ENCODE measurements around the gene CACNG6.
A peak's percentile ranks its signal among the peaks of the same experiment; 100 is the strongest.

CACNG6 gene

GRCh38 chr19:54002495-54003315 is 11.3 kb downstream of the CACNG6 start:
- H3K4me3 ChIP-seq (ENCODE audit: low read length): no peak overlapping the region
- peaks cover 24% of the 10 kb centered on the region for H3K27me3 ChIP-seq (ENCODE audit: insufficient read depth, low read length)
- no peaks in the 10 kb centered on the region for H3K9me3 ChIP-seq (ENCODE audit: insufficient read depth, low read depth, low read length)
- peaks cover 4% of the 10 kb centered on the region; the same call in 1 of the 2 replicates for H3K4me1 ChIP-seq (ENCODE audit: insufficient read depth, low read length)
- H3K36me3 ChIP-seq (ENCODE audit: insufficient read depth, low read length): no peaks in the 10 kb centered on the region
- H3K27ac ChIP-seq (ENCODE audit: low read depth, low read length): no peak overlapping the region
- WGBS: 89% methylated on average over 8 of the region's 10 CpGs
- no peak overlapping the region for H3K9ac ChIP-seq (ENCODE audit: low read depth, low read length)

- no peak overlapping the region for H3K9ac ChIP-seq (ENCODE audit: low read depth, low read length)
- WGBS: 91% methylated on average over 7 of the region's 8 CpGs
These were observed 18.0 kb downstream of the CACNG6 start for GRCh38 chr19:54009440-54009839.

GRCh38 chr19:54010474-54010873 is 19.0 kb downstream of the CACNG6 start:
- H3K4me1 ChIP-seq (ENCODE audit: insufficient read depth, low read length): 0 out of 2 replicates have a peak, but pooled peaks cover 5% of the 10 kb centered on the region
- no peak overlapping the region for H3K4me3 ChIP-seq (ENCODE audit: low read length)
- over 99% methylated on average over 6 of the region's 6 CpGs for WGBS
- H3K36me3 ChIP-seq (ENCODE audit: insufficient read depth, low read length): no peaks in the 10 kb centered on the region
- H3K27ac ChIP-seq (ENCODE audit: low read depth, low read length): no peak overlapping the region
- no peaks in the 10 kb centered on the region; the same call in 1 of the 2 replicates for H3K27me3 ChIP-seq (ENCODE audit: insufficient read depth, low read length)
- no peaks in the 10 kb centered on the region for H3K9me3 ChIP-seq (ENCODE audit: insufficient read depth, low read depth, low read length)
- no peak overlapping the region for H3K9ac ChIP-seq (ENCODE audit: low read depth, low read length)

More at GRCh38 chr19:54009440-54009839, 18.0 kb downstream of the CACNG6 start:
- Histone ChIP-seq H3K9me3 (ENCODE audit: insufficient read depth, low read depth, low read length) (no peaks in the 10 kb centered on the region), H3K4me1 (ENCODE audit: insufficient read depth, low read length) (0 out of 2 replicates have a peak, but pooled peaks cover 5% of the 10 kb centered on the region), H3K27ac (ENCODE audit: low read depth, low read length) (no peak overlapping the region), H3K36me3 (ENCODE audit: insufficient read depth, low read length) (no peaks in the 10 kb centered on the region), H3K4me3 (ENCODE audit: low read length) (no peak overlapping the region), H3K27me3 (ENCODE audit: insufficient read depth, low read length) (no peaks in the 10 kb centered on the region; the same call in 1 of the 2 replicates)

DNA sequence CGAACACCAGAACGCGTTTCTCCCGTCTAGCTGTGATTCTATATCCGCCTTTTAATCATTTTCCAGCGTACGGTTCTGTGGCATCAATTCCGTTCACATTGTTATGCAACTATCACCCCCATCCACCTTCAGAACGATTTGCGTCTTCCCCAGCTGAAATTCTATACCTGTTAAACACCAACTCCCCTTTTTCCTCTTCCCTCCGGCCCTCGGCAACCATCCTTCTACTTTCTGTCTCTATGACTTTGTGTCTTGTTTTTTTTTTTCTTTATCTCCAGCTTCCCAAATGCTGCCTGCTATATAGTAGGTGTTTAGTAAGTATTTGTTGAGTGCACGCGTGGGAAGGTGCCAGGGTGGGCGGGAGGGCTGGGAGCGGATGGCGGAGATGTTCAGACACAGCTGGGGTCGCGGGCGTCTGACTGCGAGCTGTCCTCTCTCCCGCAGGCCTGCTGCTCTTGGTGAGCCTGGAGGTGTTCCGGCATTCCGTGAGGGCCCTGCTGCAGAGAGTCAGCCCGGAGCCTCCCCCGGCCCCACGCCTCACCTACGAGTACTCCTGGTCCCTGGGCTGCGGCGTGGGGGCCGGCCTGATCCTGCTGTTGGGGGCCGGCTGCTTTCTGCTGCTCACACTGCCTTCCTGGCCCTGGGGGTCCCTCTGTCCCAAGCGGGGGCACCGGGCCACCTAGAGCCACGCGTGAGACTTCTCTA is 20.2 kb downstream of the CACNG6 start:
- H3K4me3 ChIP-seq (ENCODE audit: low read length): peak overlapping the region; percentile 38
- no peak overlapping the region for H3K9ac ChIP-seq (ENCODE audit: low read depth, low read length)
- 0 out of 2 replicates have a peak, but pooled peaks cover 5% of the 10 kb centered on the region for H3K4me1 ChIP-seq (ENCODE audit: insufficient read depth, low read length)
- H3K27me3 ChIP-seq (ENCODE audit: insufficient read depth, low read length): no peaks in the 10 kb centered on the region; the same call in 1 of the 2 replicates
- H3K36me3 ChIP-seq (ENCODE audit: insufficient read depth, low read length): no peaks in the 10 kb centered on the region
- peak overlapping the region; percentile 61; the same call in 1 of the 2 replicates for H3K27ac ChIP-seq (ENCODE audit: low read depth, low read length)
- H3K9me3 ChIP-seq (ENCODE audit: insufficient read depth, low read depth, low read length): no peaks in the 10 kb centered on the region
- WGBS: 38% methylated on average over 36 of the region's 36 CpGs

DNA sequence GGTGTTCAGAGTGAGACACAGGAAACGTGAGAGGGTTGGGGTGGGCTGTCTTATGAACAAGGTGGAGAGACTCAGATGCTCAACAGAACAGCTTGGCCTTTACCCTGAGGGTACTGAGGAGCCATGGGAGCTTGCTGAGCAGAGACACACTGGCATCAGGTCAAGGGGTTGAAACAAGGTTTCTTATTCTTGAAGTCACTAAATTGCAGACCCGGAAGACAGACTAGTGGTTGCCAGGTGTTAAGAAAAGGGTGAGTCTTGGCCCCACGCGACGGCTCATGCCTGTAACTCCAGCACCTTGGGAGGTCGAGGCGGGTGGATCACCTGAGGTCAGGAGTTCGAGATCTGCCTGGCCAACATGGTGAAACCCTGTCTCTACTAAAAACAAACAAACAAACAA is 22.4 kb downstream of the CACNG6 start:
- H3K36me3 ChIP-seq (ENCODE audit: insufficient read depth, low read length): no peaks in the 10 kb centered on the region
- no peak overlapping the region for H3K4me3 ChIP-seq (ENCODE audit: low read length)
- 0 out of 2 replicates have a peak, but pooled peaks cover 5% of the 10 kb centered on the region for H3K4me1 ChIP-seq (ENCODE audit: insufficient read depth, low read length)
- H3K27ac ChIP-seq (ENCODE audit: low read depth, low read length): no peak overlapping the region
- 90% methylated on average over 8 of the region's 8 CpGs for WGBS
- H3K27me3 ChIP-seq (ENCODE audit: insufficient read depth, low read length): no peaks in the 10 kb centered on the region; the same call in 1 of the 2 replicates
- no peak overlapping the region for H3K9ac ChIP-seq (ENCODE audit: low read depth, low read length)
- no peaks in the 10 kb centered on the region for H3K9me3 ChIP-seq (ENCODE audit: insufficient read depth, low read depth, low read length)

- Histone ChIP-seq H3K4me1 (ENCODE audit: insufficient read depth, low read length) (peaks cover 9% of the 10 kb centered on the region; the same call in 1 of the 2 replicates), H3K9ac (ENCODE audit: low read depth, low read length) (no peak overlapping the region), H3K27me3 (ENCODE audit: insufficient read depth, low read length) (no peaks in the 10 kb centered on the region; the same call in 1 of the 2 replicates), H3K9me3 (ENCODE audit: insufficient read depth, low read depth, low read length) (no peaks in the 10 kb centered on the region), H3K27ac (ENCODE audit: low read depth, low read length) (no peak overlapping the region), H3K36me3 (ENCODE audit: insufficient read depth, low read length) (no peaks in the 10 kb centered on the region), H3K4me3 (ENCODE audit: low read length) (no peak overlapping the region)
- 79% methylated on average over 19 of the region's 19 CpGs for WGBS
These were observed 23.6 kb downstream of the CACNG6 start for GRCh38 chr19:54014920-54015560.

GRCh38 chr19:54017261-54017660 is 25.8 kb downstream of the CACNG6 start:
- H3K9me3 ChIP-seq (ENCODE audit: insufficient read depth, low read depth, low read length): no peaks in the 10 kb centered on the region
- H3K4me3 ChIP-seq (ENCODE audit: low read length): no peak overlapping the region
- H3K4me1 ChIP-seq (ENCODE audit: insufficient read depth, low read length): peaks cover 8% of the 10 kb centered on the region
- no peak overlapping the region for H3K27ac ChIP-seq (ENCODE audit: low read depth, low read length)
- no peaks in the 10 kb centered on the region for H3K36me3 ChIP-seq (ENCODE audit: insufficient read depth, low read length)
- WGBS: 92% methylated on average over 4 of the region's 4 CpGs
- no peak overlapping the region for H3K9ac ChIP-seq (ENCODE audit: low read depth, low read length)
- H3K27me3 ChIP-seq (ENCODE audit: insufficient read depth, low read length): no peaks in the 10 kb centered on the region; the same call in 1 of the 2 replicates

- WGBS: 85% methylated on average over 8 of the region's 8 CpGs
- Histone ChIP-seq H3K9me3 (ENCODE audit: insufficient read depth, low read depth, low read length) (no peaks in the 10 kb centered on the region), H3K4me1 (ENCODE audit: insufficient read depth, low read length) (peaks cover 8% of the 10 kb centered on the region), H3K27ac (ENCODE audit: low read depth, low read length) (no peak overlapping the region), H3K27me3 (ENCODE audit: insufficient read depth, low read length) (no peaks in the 10 kb centered on the region), H3K9ac (ENCODE audit: low read depth, low read length) (no peak overlapping the region), H3K4me3 (ENCODE audit: low read length) (no peak overlapping the region), H3K36me3 (ENCODE audit: insufficient read depth, low read length) (no peaks in the 10 kb centered on the region)
These were observed 29.9 kb downstream of the CACNG6 start for GRCh38 chr19:54021363-54021762.

DNA sequence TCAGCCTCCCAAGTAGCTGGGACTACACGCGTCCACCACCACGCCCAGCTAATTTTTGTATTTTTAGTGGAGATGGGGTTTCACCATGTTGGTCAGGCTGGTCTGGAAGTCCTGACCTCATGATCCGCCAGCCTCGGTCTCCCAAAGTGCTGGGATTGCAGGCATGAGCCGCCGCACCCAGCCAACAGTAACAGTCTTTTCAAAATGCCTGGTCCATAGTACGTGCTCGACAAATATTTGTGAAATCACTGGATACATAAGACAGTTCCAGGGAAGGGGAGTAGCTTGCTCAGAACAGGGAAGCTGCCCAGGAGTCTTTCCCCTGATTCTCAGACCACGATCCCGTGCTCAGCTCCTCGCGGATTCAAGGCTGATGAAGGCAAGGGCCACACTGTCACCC is 30.5 kb downstream of the CACNG6 start:
- Histone ChIP-seq H3K9ac (ENCODE audit: low read depth, low read length) (no peak overlapping the region), H3K4me3 (ENCODE audit: low read length) (no peak overlapping the region), H3K27ac (ENCODE audit: low read depth, low read length) (no peak overlapping the region), H3K9me3 (ENCODE audit: insufficient read depth, low read depth, low read length) (no peaks in the 10 kb centered on the region), H3K36me3 (ENCODE audit: insufficient read depth, low read length) (no peaks in the 10 kb centered on the region), H3K4me1 (ENCODE audit: insufficient read depth, low read length) (peaks cover 8% of the 10 kb centered on the region), H3K27me3 (ENCODE audit: insufficient read depth, low read length) (no peaks in the 10 kb centered on the region)
- 91% methylated on average over 13 of the region's 13 CpGs for WGBS

DNA sequence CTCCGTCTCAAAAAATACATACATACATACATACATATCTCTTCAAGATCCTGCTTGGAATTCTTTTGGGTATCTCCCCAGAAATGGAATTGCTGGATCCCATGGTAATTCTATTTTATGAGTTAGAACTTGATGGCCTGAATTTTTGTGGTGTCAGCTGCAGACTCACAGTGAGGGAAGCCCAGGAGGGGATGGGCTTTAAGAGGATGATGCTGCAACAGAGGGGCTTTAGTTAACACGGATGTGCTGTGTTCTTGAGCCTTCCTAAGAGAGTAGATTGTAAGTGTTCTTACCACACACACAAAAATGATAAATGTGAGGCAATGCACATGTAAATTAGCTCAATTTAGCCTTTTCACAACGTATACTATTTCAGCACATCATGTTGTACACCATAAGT is 31.8 kb downstream of the CACNG6 start:
- Histone ChIP-seq H3K27me3 (ENCODE audit: insufficient read depth, low read length) (no peaks in the 10 kb centered on the region), H3K9ac (ENCODE audit: low read depth, low read length) (no peak overlapping the region)

GRCh38 chr19:54024660-54025059 is 33.2 kb downstream of the CACNG6 start:
- no peak overlapping the region for H3K4me3 ChIP-seq (ENCODE audit: low read length)
- H3K27ac ChIP-seq (ENCODE audit: low read depth, low read length): no peak overlapping the region
- peaks cover 8% of the 10 kb centered on the region for H3K4me1 ChIP-seq (ENCODE audit: insufficient read depth, low read length)
- H3K27me3 ChIP-seq (ENCODE audit: insufficient read depth, low read length): no peaks in the 10 kb centered on the region
- no peaks in the 10 kb centered on the region for H3K36me3 ChIP-seq (ENCODE audit: insufficient read depth, low read length)
- H3K9ac ChIP-seq (ENCODE audit: low read depth, low read length): no peak overlapping the region
- no peaks in the 10 kb centered on the region for H3K9me3 ChIP-seq (ENCODE audit: insufficient read depth, low read depth, low read length)
- WGBS: 89% methylated on average over 9 of the region's 9 CpGs

More for the DNA sequence above, 31.8 kb downstream of the CACNG6 start:
- no peak overlapping the region for H3K4me3 ChIP-seq (ENCODE audit: low read length)
- H3K27ac ChIP-seq (ENCODE audit: low read depth, low read length): no peak overlapping the region
- no peaks in the 10 kb centered on the region for H3K36me3 ChIP-seq (ENCODE audit: insufficient read depth, low read length)
- 72% methylated on average over 3 of the region's 3 CpGs for WGBS
- no peaks in the 10 kb centered on the region for H3K9me3 ChIP-seq (ENCODE audit: insufficient read depth, low read depth, low read length)
- H3K4me1 ChIP-seq (ENCODE audit: insufficient read depth, low read length): peaks cover 8% of the 10 kb centered on the region
